HEK293T (cell line): ENCODE data around the gene SGCA.

Source experiments
- FOXA1 ChIP-seq: fragments of 450-650 bp; IDR thresholded peaks from 2 replicates; pipeline ENCODE4 v1.6.1; 2016; ENCODE audit warnings: mild to moderate bottlenecking
- SP1 ChIP-seq: fragments of 450-650 bp; IDR thresholded peaks from 2 replicates; pipeline ENCODE4 v1.6.1; 2017

DNA sequence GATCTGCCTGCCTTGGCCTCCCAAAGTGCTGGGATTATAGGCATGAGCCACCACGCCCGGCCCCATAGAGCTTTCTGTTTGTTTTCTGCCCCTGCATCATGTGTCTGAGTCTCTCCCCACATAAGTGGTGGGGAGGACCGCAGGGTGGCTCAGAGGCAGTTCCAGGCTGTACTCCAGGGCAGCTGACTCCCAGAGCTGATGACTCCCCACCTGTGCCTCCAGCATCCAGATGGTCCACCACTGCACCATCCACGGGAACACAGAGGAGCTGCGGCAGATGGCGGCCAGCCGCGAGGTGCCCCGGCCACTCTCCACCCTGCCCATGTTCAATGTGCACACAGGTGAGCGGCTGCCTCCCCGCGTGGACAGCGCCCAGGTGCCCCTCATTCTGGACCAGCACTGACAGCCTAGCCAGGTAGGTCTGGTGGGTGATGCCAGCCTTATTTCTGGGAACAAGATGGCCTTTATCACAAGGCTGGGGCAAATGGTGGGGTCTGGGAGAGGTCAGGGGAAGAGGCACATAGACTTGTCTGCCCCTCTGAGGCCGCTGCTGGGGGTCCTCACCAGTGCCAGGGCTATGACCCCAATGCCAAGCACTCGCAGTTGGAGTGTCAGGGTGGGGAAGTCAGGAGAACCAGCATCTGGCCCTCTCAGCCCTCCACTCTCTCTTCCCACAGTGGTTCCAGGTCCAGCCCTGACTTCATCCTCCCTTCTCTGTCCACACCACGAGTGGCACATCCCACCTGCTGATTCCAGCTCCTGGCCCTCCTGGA is 9.4 kb downstream of the SGCA start:
- TF ChIP-seq FOXA1 (no peak), SP1 (no peak)
